Stomach (tissue), 8 donors: ENCODE measurements around the gene CLEC18B. TPM values are rescaled to one million over a fixed set of nuclear protein-coding genes. Genes with fewer than 3 reads are reported as not detected.

Experiments used
- polyA plus RNA-seq, 3 donors: library from polyadenylated mRNA; stranded (reverse); fragments of 200-250 nt; gene quantifications; one replicate each; pipeline ENCODE4 v1.2.3, GENCODE V29; 2013
- small RNA-seq, 4 donors: library from RNA; depleted of rRNA; stranded (forward); fragments of <200 nt; gene quantifications; one replicate each; pipeline ENCODE3, GENCODE V24; 2016
- total RNA-seq, 5 donors: library from RNA; depleted of rRNA; stranded (reverse); fragments of >200 nt; gene quantifications; one replicate each; pipeline versions ENCODE4 v1.1.0 to v1.2.3, GENCODE V29; 2014 to 2016
- donor health status: healthy with polysubstance abuse.
- donor health status: Bipolar disorder and iron deficiency.
- donor health status: healthy.

The CLEC18B gene
- total and polyA plus RNA-seq, 8 donors: 0.25 to 2.6 (median 2.6) TPM; not detected in 5

Small RNA genes within 50 kb of the gene (small RNA-seq; reads per million reads assigned to genes)
- gene AC009053.4 (0 reads per million in 4 donors), gene RF00019 (0 reads per million in 4 donors), gene RNU6-237P (0 reads per million in 4 donors)

Other genes starting within 250 kb of the CLEC18B start
- gene PSMD7, start 124.7 kb downstream of the CLEC18B start, total RNA-seq: 10 to 100 TPM in 4 of 5 donors, 1 to 10 TPM in 1; 9.3 to 93.1 (median 35.5) TPM
- gene PSMD7, start 124.7 kb downstream of the CLEC18B start, polyA plus RNA-seq: 10 to 100 TPM; 42.9 to 67.4 (median 55.0) TPM
- gene NPIPB15, start 45.2 kb downstream of the CLEC18B start, total RNA-seq: 10 to 100 TPM in 2 of 5 donors, 1 to 10 TPM in 2, not detected in 1; 4.0 to 48.4 (median 17.0) TPM
- 10 to 100 TPM; 15.6 to 39.2 (median 21.2) TPM for gene NPIPB15, start 45.2 kb downstream of the CLEC18B start, polyA plus RNA-seq
- 100 to 1,000 TPM in 1 of 5 donors, 10 to 100 TPM in 4; 35.3 to 151 (median 83.6) TPM for gene GLG1, start 185.6 kb upstream of the CLEC18B start, total RNA-seq
- 10 to 100 TPM in 2 of 3 donors, 1 to 10 TPM in 1; 7.6 to 18.8 (median 14.6) TPM for gene GLG1, start 185.6 kb upstream of the CLEC18B start, polyA plus RNA-seq
- 10 to 100 TPM; 11.0 to 65.6 (median 16.3) TPM for gene RFWD3, start 245.4 kb upstream of the CLEC18B start, total RNA-seq
- gene RFWD3, start 245.4 kb upstream of the CLEC18B start, polyA plus RNA-seq: 1 to 10 TPM; 4.1 to 6.7 (median 4.5) TPM